ENCODE data around the gene CIAO2A.

DNA sequence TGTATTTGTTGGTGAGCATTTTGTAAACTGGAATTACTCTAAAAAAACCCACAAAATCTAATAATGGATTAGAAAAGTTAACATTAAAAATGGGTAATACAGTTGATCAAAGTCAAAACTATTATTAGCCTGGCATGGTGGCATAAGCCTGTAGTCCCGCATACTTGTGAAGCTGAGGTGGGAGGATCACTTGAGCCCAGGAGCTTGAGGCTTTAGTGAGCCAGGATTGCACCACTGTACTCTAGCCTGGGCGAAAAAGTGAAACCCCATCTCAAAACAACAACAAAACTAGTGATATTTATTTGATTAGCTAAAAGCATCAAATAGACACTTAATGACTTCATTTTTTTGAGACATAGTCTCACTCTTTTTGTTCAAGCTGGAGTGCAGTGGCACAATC lies 5.7 kb upstream of the CIAO2A start:
- no peak for TF ChIP-seq ZFX (IDR thresholded peaks at IDR 0.05; ENCODE audit: borderline replicate concordance)
- no peak for TF ChIP-seq CTCF (IDR thresholded peaks at IDR 0.05)
